IPS-20b (cell line): ENCODE results near the gene MYO5B.

Experiments used
- H3K27ac ChIP-seq: one replicate; pipeline ENCODE4 v1.5.1; 2013; ENCODE audit warnings: low read length
- H3K27me3 ChIP-seq: 2 replicates; pipeline ENCODE4 v1.6.1; 2013; ENCODE audit warnings: mild to moderate bottlenecking, low read length, inconsistent platforms; ENCODE audit not compliant: insufficient read depth
- H3K36me3 ChIP-seq: 2 replicates; pipeline ENCODE4 v1.6.1; 2013; ENCODE audit warnings: low read depth, mild to moderate bottlenecking, inconsistent platforms, low read length, moderate library complexity; ENCODE audit not compliant: insufficient read depth
- H3K4me1 ChIP-seq: 2 replicates; pipeline ENCODE4 v1.6.1; 2013; ENCODE audit warnings: mild to moderate bottlenecking, control low read depth, inconsistent platforms, low read length, moderate library complexity; ENCODE audit not compliant: insufficient read depth
- H3K4me3 ChIP-seq: 2 replicates; pipeline ENCODE4 v1.5.1; 2013; ENCODE audit warnings: mild to moderate bottlenecking, low read length, inconsistent platforms
- H3K9ac ChIP-seq: 2 replicates; pipeline ENCODE4 v1.6.1; 2013; ENCODE audit warnings: low read depth, mild to moderate bottlenecking, inconsistent platforms, low read length, moderate library complexity
- H3K9me3 ChIP-seq: 2 replicates; pipeline ENCODE4 v1.6.1; 2013; ENCODE audit warnings: mild to moderate bottlenecking, low read depth, low read length, inconsistent platforms; ENCODE audit not compliant: insufficient read depth

Gene MYO5B

DNA sequence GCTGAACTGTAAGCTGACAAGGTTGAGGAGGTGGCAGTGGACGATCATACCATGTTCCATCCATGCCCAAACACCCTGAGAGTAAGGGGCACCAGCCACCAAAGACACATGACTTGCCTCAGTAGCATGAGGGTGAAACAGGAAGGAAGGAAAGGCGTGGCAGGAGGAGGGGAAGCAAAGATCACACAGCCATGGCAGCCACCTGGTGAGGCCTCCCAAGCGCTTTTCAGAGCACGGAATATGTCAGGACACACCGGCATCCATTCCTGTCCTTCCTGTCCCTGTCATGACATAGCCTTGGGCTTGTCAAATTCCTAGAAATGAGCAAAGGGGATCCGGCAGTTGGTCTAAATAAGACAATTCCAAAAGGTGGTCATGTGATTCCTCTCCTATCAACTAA lies 118.7 kb downstream of the MYO5B start:
- Histone ChIP-seq H3K27me3 (no peaks in the 10 kb centered on the region), H3K36me3 (no peaks in the 10 kb centered on the region), H3K4me3 (no peak overlapping the region), H3K27ac (no peak overlapping the region), H3K9me3 (no peaks in the 10 kb centered on the region), H3K9ac (no peak overlapping the region), H3K4me1 (no peaks in the 10 kb centered on the region)

DNA sequence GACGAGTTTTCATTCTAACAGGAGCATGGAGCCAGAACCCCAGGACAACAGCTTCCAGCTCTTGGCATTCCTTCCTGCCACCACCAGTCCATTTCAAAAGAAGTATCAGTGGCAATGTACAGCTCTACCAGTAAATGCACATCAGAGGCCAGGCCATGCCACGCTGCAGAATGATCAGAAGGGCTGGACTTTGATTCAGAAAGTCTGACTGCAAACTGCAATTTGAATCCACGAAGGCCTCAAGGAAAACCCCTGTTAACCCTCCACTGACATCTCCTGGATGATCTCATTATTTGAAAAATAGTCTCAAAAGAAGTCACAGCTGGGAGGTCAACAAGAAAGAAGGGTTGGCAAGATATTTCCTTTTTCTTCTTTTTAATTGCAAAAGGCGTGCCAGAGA lies 119.2 kb downstream of the MYO5B start:
- Histone ChIP-seq H3K4me1 (no peaks in the 10 kb centered on the region), H3K36me3 (no peaks in the 10 kb centered on the region), H3K27me3 (no peaks in the 10 kb centered on the region), H3K4me3 (no peak overlapping the region), H3K9ac (no peak overlapping the region), H3K9me3 (no peaks in the 10 kb centered on the region), H3K27ac (no peak overlapping the region)

DNA sequence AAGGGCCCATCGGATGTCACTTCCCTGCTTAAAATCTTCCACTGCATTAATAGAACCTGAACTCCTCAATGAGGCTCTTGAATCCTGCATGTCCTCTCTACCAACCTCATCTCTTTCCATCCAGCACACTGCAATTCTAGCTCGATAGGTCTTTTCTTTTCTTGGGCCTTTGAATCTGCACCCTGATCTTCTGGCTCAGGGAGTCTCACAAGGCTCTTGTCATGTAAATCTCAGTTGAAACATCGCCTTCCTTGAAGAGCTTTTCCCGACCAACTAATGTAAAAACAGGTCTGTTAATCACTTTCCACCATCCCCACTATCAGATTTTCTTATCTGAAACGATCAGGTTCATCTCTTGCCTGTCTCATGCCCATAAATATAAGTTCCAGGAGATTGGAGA lies 120.5 kb downstream of the MYO5B start:
- Histone ChIP-seq H3K36me3 (no peaks in the 10 kb centered on the region), H3K27ac (no peak overlapping the region), H3K27me3 (no peaks in the 10 kb centered on the region), H3K9ac (no peak overlapping the region), H3K4me3 (no peak overlapping the region), H3K9me3 (no peaks in the 10 kb centered on the region), H3K4me1 (no peaks in the 10 kb centered on the region)

DNA sequence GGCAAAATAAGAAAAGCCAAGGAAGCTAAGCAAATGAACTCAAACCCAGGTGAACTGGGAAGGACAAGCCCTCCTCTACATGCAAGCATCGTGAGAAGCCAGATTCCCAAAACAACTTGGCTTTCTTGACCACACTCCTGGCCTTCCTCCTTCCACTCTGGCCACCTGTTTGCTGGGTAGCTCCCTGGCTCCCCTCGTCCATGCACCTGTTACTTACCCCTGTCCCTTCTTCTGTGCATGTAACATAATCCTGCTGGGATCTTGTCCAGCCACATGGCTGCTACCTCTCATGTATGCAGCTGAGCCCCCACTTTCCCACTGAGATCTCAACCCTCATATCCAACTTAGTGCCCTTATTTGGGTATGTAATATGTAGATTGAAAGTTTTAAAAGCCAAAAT lies 121.6 kb downstream of the MYO5B start:
- no peaks in the 10 kb centered on the region for H3K36me3 ChIP-seq
- H3K27me3 ChIP-seq, result no peaks in the 10 kb centered on the region
- no peaks in the 10 kb centered on the region for H3K9me3 ChIP-seq
- H3K27ac ChIP-seq, result no peak overlapping the region
- no peak overlapping the region for H3K9ac ChIP-seq
- no peaks in the 10 kb centered on the region for H3K4me1 ChIP-seq
- no peak overlapping the region for H3K4me3 ChIP-seq

DNA sequence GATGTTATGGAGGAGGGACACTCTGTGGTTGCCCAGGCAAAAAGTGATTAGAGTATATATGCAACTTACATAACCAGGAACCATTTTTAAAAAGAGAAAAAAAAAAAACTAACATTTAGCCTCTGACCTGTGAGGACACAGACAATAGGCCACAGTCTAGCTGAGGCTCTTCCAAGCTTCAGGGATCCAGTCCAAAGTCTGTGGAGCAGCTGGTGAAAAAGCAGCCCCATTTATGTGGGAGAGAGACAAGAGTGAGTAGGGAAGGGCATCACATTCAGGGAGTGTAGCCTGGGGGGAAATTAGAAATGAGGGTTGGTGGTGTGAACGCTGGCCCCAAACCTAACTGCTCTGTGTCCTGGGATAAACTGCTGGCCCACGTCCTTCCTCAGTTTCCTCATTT lies 122.8 kb downstream of the MYO5B start:
- H3K9me3 ChIP-seq, result no peaks in the 10 kb centered on the region
- H3K27ac ChIP-seq, result no peak overlapping the region
- H3K4me1 ChIP-seq, result no peaks in the 10 kb centered on the region
- no peak overlapping the region for H3K9ac ChIP-seq
- no peaks in the 10 kb centered on the region for H3K27me3 ChIP-seq
- no peaks in the 10 kb centered on the region for H3K36me3 ChIP-seq
- no peak overlapping the region for H3K4me3 ChIP-seq

DNA sequence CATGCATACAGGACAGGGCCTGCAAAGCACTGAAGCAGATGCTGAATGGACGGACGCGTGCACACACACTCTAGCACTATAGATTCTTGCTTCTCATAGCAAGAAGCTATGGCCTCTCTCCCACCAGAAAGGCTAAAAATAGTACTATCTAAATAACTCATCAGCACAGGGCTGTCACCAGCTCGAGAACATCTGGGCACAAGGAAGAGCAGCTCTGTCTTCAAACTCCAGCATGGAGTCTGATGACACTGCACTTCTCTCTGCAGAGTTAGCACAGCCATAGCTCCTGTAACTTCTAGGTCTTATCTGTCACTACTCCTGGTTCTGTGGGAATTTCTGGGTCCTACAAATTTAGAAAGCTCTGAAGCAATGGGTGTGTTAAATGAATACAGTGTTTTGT lies 123.5 kb downstream of the MYO5B start:
- Histone ChIP-seq H3K4me1 (no peaks in the 10 kb centered on the region), H3K9me3 (no peaks in the 10 kb centered on the region), H3K36me3 (no peaks in the 10 kb centered on the region), H3K4me3 (no peak overlapping the region), H3K27me3 (no peaks in the 10 kb centered on the region), H3K27ac (no peak overlapping the region), H3K9ac (no peak overlapping the region)

DNA sequence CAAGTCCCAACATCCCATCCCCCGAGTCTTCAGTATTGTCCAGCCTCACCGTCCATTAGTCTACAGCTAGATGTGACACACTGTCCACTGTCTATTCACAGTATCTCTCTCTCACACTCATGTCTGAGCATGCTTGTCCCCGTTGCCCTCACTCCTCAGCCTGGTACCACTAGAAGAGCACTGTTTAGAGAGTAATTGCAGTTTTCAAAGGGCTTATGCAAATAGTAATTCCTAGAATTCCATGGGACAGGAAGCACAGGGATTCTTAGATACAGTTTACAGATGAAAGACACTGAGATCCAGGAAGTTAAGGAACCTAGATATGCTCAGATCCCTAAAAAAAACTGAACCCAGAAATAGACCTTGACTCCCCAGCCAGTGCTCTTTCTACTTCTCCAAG lies 125.5 kb downstream of the MYO5B start:
- Histone ChIP-seq H3K9me3 (no peaks in the 10 kb centered on the region), H3K27me3 (no peaks in the 10 kb centered on the region), H3K27ac (no peak overlapping the region), H3K9ac (no peak overlapping the region), H3K4me3 (no peak overlapping the region), H3K4me1 (no peaks in the 10 kb centered on the region), H3K36me3 (no peaks in the 10 kb centered on the region)

DNA sequence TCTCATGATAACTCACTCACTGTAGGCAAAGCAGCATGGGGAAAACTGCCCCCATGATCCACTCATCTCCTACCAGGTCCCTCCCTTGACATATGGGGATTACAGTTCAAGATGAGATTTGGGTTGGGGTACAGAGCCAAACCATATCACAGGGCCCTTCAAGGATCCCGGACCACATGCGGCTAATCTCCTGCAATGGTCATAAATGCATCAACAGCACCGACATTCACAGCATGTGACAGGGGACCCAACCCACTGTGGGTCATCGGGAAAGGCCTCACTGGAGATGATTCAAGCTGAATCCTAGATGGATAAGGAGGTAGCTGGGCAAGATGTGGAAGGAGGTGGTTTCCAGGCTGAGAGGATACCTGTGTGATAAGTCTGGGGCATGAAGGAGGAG lies 129.4 kb downstream of the MYO5B start:
- Histone ChIP-seq H3K9me3 (no peaks in the 10 kb centered on the region), H3K4me1 (no peaks in the 10 kb centered on the region)

DNA sequence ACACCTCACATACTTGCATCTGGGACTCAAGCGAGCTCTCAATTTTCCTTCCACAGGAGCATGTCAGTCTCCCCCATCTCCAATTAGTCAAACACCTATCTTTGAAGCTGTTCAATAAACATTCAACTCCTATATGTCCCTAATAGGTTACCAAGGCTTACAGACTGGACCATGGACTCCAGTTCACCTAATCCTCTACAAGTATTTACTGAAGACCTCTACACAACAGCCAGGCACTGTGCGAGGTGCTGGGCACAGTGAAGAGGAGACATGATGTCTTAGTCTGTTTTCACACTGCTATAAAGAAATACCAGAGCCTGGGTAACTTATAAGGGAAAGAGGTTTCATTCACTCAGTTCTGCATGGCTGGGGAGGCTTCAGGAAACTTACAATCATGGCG lies 129.9 kb downstream of the MYO5B start:
- no peaks in the 10 kb centered on the region for H3K27me3 ChIP-seq
- H3K9me3 ChIP-seq, result no peaks in the 10 kb centered on the region
- no peak overlapping the region for H3K27ac ChIP-seq
- no peaks in the 10 kb centered on the region for H3K4me1 ChIP-seq
- H3K9ac ChIP-seq, result no peak overlapping the region
- H3K4me3 ChIP-seq, result no peak overlapping the region
- no peaks in the 10 kb centered on the region for H3K36me3 ChIP-seq

More for the DNA sequence above, 129.4 kb downstream of the MYO5B start:
- H3K9ac ChIP-seq, result no peak overlapping the region
- no peaks in the 10 kb centered on the region for H3K36me3 ChIP-seq
- H3K27me3 ChIP-seq, result no peaks in the 10 kb centered on the region
- H3K4me3 ChIP-seq, result no peak overlapping the region
- no peak overlapping the region for H3K27ac ChIP-seq

DNA sequence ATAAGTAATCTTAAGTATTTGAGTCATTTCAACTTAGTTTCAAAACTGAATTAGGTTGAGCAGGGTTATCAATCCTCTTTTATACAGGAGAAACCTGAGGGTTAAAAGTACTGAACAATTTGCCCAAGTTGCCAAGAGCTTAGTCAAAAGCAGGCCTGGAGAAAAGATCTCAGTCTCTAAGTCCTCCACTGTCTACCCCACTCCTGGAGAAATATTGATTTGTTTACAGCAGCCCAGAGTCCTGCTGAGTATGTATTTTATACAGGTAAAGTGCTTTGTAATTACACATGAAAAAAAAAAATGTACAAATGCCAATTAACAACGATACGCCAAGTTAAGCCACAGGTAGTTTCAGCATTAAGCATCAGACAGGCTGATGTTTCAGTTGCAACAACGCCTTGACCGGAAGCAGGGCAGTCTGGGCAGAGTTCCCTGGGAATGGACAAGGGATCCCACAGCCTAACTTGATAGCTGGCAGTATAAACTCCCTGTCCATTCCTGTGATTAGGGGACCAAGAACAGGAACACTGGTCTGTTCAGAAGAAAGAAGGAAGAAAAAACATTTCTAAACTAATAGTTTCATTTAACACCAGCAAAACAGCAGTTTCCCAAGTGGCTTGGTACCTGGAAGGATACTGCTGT lies 132.9 kb downstream of the MYO5B start:
- no peaks in the 10 kb centered on the region for H3K27me3 ChIP-seq
- H3K36me3 ChIP-seq, result no peaks in the 10 kb centered on the region
- no peak overlapping the region for H3K4me3 ChIP-seq
- no peaks in the 10 kb centered on the region for H3K4me1 ChIP-seq
- no peak overlapping the region for H3K27ac ChIP-seq
- H3K9me3 ChIP-seq, result no peaks in the 10 kb centered on the region
- no peak overlapping the region for H3K9ac ChIP-seq

DNA sequence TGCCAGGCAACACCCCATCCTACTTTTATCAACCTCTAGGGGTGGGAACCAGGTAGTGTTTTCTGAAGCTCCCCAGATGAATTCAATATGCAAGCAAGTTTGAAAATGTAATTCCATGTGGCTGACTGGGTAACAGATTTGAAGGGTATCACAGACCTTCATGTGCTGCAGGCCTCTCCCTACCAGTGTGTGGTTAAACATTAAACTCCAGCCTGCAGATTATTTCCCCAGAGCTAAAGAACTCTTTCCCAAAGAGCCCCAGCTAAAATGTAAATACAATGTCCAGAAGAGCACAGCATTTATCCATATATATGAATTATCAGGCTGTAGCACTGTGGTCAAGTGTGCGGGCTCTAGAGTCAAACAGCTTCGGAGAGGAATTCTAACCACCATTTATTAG lies 134.1 kb downstream of the MYO5B start:
- H3K27ac ChIP-seq, result no peak overlapping the region
- H3K4me1 ChIP-seq, result no peaks in the 10 kb centered on the region
- no peak overlapping the region for H3K4me3 ChIP-seq
- H3K9ac ChIP-seq, result no peak overlapping the region
- no peaks in the 10 kb centered on the region for H3K9me3 ChIP-seq
- H3K27me3 ChIP-seq, result no peaks in the 10 kb centered on the region
- no peaks in the 10 kb centered on the region for H3K36me3 ChIP-seq

DNA sequence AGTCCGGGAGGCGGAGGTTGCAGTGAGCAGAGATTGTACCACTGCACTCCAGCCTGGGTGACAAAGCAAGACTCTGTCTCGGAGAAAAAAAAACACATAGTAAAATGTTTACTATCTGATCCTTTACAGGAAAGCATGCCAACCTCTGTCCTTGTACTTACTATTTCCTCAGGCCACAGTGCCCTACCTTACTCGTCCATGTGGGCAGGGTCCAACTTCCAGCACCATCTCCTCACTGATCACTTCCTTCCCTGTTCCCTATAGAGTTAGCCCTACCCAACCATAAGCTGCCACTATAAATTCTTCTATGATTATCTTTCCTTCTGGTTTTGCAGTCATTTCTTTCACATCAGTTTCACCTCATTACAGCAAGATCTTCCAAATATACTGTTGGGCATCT lies 136.2 kb downstream of the MYO5B start:
- Histone ChIP-seq H3K9me3 (no peaks in the 10 kb centered on the region), H3K27ac (no peak overlapping the region), H3K4me3 (no peak overlapping the region), H3K9ac (no peak overlapping the region), H3K4me1 (no peaks in the 10 kb centered on the region), H3K36me3 (no peaks in the 10 kb centered on the region), H3K27me3 (no peaks in the 10 kb centered on the region)

DNA sequence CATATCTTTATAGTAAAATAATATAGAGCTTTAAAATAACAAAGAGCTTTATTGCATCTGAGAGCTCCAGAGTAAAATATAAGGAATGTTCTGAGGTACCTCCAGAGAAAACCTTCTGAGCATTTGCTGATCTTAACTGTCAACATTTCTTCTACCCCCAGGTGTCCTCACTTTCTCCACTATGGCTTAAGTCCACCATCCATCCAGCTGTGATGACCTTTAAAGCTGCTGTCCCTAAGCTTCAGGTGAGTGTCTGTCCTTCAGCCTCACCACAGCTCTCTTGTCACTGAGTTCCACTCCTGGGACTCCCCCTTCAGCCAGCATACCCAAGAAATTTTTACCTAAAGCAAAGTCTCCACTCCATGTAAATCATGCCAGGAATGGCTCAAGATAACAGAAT lies 137.9 kb downstream of the MYO5B start:
- H3K4me3 ChIP-seq, result no peak overlapping the region
- no peaks in the 10 kb centered on the region for H3K9me3 ChIP-seq
- H3K4me1 ChIP-seq, result no peaks in the 10 kb centered on the region
- H3K27me3 ChIP-seq, result no peaks in the 10 kb centered on the region
- H3K9ac ChIP-seq, result no peak overlapping the region
- H3K27ac ChIP-seq, result no peak overlapping the region
- no peaks in the 10 kb centered on the region for H3K36me3 ChIP-seq
